IPS-NIHi11 (cell line): ENCODE results near the gene PLEKHG3.
A peak's percentile ranks its signal among the peaks of the same experiment; 100 is the strongest.

Experiments
- DNase-seq: peaks from one replicate; pipeline ENCODE4 v3.0.0; 2012; ENCODE audit warnings: mixed read lengths, low spot score

PLEKHG3 gene

GRCh38 chr14:64746298-64747250, 42.4 kb downstream of the PLEKHG3 start:
- no peak for DNase-seq

GRCh38 chr14:64747327-64747726, 43.1 kb downstream of the PLEKHG3 start:
- no peak for DNase-seq

DNA sequence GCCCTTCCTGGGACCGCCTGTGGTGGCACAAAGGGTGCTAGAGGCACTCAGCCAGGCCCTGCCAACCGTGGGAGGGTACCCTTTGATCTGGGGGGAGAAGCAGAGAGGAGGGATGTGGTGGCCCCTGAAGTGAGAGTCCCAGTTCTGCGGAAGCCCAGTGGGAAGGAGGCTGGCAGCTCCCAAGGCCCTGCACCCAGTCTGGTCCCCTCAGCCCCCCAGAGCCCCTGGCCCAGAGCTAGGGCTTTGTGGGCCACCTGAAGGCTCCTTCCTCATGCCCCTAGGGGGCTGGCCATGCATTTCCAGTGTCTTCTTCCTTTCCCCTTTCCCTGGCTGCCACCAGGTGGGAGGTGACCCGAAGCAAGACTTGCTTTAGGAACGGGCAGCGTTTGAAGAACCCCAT, 44.3 kb downstream of the PLEKHG3 start:
- no peak for DNase-seq

- DNase-seq = no peak
Measured at GRCh38 chr14:64748995-64749714, 44.9 kb downstream of the PLEKHG3 start.

- DNase-seq = no peak
Measured at GRCh38 chr14:64752909-64753308, 48.7 kb downstream of the PLEKHG3 start.

- DNase-seq = no peak
Measured at GRCh38 chr14:64753374-64753773, 49.1 kb downstream of the PLEKHG3 start.

DNA sequence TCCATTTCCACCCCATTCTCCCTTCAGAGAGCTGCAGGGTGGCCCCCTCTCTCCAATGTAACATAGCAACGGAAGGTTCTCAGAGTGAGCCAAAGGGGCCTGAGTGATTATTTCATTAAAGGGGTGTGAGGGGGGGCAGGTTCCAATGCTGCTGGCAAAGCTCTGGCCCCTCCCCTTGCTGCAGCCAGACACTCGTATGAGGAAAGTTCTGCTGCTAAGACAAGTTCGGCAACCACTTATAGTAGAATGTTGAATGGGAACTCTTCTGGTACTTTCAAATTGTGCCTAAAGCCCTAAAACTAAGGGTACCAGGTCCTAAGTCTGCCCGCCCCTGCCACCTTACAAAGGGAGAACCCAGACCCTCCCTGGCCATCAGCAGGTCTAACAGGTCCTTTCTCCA, 49.8 kb downstream of the PLEKHG3 start:
- no peak for DNase-seq

GRCh38 chr14:64754685-64755084, 50.5 kb downstream of the PLEKHG3 start:
- DNase-seq = no peak

DNA sequence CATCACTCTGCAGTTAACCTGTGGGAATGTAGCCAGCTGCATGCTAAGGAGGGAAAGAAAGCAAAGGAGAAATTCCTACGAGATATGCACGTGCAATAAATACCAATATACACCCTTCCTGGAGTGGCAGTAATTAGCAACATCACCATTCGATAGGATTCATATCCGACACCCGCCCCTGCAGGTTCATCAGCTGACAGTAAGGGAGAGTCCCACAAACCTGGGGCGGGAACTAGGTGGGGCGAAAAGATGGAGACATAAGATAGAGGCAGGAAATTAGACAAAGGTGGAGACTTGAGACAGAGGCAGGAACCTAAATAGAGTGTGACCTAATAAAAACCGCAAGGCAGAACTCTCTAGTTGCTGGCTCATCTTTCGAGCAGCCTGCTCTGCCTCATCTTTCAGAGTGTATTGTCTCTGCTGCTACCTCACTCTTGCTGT, 51.6 kb downstream of the PLEKHG3 start:
- no peak for DNase-seq

- no peak for DNase-seq
Measured at GRCh38 chr14:64756712-64757111, 52.5 kb downstream of the PLEKHG3 start.

- no peak for DNase-seq
Measured at GRCh38 chr14:64757601-64758000, 53.4 kb downstream of the PLEKHG3 start.

DNA sequence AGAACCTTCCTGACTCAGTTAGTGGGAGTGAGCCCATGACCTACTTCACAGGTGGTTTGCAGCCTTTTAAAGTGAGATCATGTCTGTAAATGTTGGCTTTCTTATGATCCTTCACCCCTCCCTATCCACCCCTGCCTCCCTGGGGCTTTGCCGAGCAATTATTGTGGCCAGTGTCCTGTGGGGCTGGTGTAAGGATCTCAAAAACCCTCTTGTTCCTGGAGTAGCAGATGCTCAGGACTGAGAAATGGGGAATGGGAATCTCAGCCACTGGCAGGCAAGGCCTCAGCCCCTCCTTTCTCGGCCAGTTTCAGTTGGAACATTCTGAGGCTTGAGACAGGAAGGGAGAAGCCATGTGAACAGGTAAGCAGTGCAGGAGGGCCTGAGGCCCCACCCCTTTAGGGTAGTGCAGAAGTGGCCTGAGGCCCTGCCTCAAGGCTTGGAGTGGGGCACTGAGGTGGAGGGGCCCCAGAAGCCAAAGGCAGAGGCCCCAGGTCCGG, 53.8 kb downstream of the PLEKHG3 start:
- no peak for DNase-seq

GRCh38 chr14:64758691-64759554, 54.7 kb downstream of the PLEKHG3 start:
- DNase-seq = no peak

GRCh38 chr14:64759555-64759938, 55.3 kb downstream of the PLEKHG3 start:
- DNase-seq = no peak

DNA sequence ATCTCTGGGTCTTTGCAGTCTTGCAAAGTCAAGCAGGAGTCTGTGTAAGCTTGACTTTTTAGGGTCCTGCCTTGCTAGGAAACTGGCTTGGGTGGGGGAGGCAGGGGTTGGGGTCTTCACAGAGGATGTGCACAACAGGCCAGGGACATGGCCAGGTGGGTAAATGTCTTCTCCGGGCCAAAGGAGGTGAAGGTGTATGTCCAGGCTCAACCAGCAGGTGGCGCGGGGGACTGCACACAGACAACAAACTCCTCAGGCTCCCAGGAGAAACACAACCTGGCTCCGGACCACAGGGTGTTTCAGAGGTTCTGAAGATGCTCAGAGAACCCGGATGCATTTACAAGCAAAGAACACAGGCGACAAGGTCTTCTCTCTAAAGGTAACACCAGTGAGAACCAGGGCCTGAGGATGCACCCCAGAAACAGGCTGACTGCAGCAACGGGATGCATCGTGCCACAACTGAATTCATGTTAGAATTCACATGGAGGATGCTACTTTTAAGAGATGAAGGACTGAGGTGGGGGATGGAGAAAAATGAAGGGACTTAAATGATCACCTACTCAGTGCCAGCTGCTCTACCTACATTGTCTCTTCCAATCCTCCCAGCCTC, 56.0 kb downstream of the PLEKHG3 start:
- peak; percentile 86 for DNase-seq

DNA sequence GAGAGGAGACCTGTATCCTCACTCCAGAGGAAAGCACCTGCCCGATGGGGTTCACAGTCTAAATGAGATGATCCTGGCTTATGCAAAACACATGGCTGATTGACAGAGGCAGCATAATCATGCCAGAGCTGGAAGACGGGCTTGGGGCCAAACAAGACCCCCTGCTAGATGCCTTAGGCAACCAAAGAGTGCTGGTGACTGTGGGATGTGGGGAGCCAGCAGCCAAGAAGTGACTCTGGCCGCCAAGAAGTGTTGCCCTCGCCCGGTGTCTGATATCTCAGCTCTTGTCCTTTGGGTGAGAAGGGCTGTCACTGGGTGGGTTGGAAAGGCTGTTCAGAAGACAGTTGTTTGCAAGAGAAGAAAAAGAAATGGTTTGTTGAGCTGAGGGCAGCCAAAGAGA, 56.7 kb downstream of the PLEKHG3 start:
- DNase-seq = no peak

DNA sequence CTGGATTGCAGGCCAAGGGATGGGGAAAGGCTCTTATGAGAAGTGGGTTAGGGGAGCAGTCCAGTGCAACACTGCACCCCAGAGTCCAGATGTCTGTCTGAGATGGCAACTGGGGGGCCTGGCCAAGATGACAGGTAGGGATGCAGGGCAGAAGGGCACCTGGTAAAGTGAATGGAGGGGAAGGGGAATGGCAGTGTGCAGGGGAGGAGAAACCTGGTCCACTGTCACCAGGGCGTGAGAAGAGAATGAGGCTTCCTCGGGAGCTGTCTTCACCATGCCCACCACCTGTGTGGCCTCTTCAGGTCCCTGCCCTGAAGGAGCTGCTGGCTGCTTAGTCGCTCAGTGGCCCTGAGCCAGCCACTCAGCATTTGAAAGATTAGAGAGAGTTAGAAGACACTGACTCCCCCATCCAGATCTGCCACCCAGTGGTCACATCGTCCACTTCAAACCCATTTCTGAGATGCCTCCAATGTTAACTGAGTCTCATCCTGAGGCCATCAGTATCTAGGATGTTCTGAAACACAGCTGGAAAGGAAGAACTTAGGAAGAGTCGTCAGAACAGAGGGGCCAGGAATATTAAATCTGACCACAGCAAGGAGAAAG, 57.3 kb downstream of the PLEKHG3 start:
- DNase-seq = no peak

GRCh38 chr14:64762044-64763034, 58.1 kb downstream of the PLEKHG3 start:
- no peak for DNase-seq

- no peak for DNase-seq
Measured at GRCh38 chr14:64763085-64763782, 59.0 kb downstream of the PLEKHG3 start.
